Glomerular visceral epithelial cell (primary cell): ENCODE data around the gene DYSF.

Experiments used
- DNase-seq: peaks from one replicate; pipeline ENCODE4 v3.0.0-alpha.2; 2016; ENCODE audit errors: extremely low spot score

DYSF gene

DNA sequence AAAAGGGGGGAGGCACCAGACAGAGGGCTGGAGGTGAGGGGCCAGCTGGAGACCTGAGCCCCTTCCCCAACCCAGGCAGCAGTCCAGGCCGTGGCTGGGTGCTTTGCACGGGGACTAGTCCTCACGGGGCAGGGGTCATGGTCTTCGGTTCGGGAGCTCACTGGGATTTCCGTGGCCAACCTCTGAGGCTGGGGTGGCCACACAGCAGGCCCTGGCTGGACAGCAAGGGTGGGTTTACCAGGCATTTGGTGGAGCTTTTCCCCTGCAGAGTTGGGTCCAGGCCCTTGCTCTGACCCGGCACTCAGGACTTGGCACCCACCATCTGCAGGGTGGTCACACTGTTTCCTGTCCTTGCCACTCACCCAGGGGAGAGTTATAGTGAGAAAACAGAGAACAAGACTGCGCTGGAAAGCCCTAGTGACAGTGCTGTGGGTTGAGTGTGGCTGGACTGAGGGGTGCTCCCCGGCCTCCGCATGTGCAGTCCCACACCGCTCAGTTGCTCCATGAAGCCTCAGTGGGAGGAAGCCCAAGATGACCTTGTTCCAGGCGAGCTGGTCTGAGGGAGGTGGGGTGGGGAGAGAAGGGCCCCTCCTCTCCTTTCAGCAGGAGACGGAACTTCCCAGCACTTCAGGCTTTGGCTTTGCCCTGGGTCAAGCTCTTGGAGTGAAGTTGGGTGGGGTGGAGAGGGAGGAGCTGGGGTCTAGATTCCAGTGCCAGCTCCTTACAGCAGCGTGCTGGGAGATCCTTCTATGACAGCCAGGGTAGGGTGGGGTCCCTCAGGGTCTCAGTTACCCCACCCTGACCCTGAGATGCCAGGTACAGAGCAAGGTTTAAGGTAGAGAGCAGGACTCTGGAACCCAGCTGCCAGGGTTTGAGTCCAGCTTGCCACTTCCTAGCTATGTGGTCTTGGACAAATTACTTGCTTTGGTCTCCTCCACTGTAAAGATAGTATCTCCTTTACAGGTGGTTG is 219.8 kb downstream of the DYSF start:
- no peak for DNase-seq

DNA sequence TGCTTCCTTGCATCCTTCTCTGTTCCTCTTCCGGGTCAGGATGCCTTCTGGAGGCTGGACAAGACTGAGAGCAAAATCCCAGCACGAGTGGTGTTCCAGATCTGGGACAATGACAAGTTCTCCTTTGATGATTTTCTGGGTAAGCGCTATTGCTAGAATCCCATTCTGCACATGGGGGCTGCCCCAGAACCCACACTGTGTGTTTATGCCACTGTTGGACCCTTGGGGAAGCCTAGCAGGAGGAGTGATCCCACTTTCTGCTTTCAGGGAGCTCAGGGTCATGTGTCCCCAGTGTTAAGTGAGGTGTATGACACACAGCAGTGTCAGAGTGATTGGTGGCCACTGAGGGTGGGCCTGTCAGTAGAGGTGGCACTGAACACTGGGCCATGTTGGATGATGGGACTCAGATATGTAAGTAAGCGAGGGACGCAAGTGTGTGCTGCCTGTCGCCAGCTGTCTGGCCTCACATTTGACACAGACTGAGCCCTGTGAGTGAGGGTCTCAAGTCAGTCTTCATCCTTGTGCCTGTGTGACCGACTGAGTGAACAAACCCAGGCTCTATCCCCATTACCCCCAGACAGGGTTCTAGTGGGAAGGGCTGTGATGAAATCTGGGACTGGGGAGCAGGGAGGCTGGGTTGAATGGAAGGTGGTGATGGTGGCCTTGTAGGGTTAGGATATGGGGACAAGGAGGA is 220.9 kb downstream of the DYSF start:
- DNase-seq: no peak

DNA sequence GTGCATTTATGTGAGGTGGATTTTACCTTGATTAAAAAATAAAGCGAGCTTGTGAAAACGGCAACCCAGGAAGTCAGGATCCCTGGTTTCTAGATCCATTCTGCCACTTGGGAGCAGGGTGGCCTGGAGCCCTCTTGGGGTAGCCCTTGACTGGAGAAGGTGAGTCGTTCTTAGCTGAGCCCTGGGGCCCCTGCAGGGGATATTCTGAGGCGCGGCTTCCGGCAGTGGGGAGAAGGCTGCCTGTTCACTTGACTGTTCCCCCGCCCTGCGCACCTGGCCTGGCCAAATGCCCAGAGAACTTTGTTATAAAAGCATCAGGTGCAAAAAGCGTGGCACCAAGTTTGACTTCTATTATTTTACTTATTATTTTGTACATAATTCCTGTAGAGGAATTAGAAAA is 221.9 kb downstream of the DYSF start:
- DNase-seq: no peak

DNA sequence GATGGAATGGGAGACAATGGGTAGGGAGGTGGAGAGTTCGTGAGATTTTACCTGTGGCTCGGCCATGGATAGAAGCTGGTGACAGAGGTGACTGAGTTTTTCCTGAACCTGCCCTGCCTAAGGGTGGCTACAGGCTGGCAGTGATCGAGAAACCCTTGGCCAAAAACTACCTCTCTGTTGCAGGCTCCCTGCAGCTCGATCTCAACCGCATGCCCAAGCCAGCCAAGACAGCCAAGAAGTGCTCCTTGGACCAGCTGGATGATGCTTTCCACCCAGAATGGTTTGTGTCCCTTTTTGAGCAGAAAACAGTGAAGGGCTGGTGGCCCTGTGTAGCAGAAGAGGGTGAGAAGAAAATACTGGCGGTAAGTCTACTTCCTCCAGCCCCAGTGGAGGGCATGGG is 225.5 kb downstream of the DYSF start:
- no peak for DNase-seq

DNA sequence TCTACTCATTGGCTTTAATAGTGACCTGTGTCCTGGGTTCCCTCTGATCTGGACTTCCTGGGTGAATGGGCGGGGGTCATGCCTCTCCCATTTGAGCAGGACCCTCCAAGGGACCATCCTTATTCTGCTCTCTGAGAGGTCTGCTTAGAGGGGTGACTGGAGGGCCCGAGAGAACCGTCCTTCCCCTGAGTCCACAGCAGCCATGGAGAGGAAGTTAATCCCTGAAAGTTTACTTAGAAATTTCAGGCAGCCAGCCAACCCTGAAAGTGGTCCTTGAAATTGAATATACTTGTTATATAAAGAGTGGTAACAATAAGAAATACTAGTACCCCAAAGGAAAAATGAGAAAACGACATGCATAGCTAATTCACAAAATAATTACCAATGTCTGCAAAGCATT is 226.1 kb downstream of the DYSF start:
- no peak for DNase-seq

DNA sequence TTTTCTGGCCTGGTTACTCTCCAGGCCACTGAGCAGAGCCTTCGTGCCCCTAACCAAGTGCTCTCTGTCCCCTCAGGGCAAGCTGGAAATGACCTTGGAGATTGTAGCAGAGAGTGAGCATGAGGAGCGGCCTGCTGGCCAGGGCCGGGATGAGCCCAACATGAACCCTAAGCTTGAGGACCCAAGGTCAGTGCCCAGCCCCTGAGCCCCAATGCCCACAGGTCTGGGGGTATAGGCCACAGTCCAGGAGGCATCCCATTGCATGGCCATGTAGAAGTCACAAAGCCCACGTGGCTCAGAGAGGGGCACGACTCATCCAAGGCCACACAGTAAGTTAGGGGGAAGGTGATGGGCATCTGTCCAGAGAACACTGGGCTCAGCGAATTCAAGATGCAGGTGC is 227.6 kb downstream of the DYSF start:
- DNase-seq: no peak

DNA sequence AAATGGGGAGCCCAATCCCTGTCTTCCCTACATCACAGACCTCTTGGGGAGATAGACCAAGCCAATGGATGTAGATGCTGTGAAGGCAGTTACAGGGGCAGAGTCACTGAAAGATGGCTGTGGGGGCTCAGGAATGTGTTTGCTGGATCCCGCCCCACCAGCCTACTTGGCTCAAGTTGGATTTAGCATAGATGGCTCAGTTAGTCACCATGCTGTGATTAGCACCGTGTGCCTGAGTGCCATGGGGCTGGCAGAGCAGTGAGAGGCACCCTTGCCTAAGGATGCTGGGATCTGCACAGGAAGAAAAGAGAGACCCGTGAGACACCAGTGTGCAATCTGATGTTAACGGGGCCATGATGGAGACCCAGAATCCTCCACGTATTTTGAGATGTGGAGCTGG is 228.3 kb downstream of the DYSF start:
- no peak for DNase-seq

DNA sequence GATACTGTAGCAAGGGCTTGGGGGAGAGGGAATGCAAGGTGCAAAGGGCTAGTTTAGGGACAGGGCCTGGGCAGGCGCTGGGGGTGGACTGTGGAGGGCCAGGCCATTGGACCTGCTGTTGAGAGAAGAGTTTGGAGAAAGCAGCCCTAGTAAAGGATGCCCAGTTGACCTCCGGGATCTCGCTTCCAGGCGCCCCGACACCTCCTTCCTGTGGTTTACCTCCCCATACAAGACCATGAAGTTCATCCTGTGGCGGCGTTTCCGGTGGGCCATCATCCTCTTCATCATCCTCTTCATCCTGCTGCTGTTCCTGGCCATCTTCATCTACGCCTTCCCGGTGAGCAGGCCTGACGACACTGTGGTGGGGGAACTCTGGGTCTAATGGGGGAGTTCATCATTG is 229.0 kb downstream of the DYSF start:
- no peak for DNase-seq

DNA sequence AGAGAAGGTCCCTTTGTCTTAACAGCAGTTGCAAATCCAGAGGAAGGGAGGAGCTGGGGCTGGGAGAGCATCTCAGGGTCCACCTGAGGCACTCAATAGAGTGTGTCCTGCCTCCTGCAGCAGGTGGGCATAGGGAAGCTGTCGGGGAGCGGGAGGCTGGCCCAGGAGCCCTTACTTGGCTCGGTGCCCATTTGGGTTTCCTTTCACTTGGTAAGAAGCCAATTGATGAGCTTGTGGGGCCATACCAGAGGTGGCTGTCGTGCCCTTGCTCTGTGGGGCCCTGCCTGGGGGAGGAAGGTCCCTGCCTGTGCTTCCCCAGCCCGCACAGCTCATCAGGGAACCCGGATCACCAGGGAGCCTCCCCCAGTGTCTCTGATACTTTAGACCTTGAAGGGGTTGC is 229.7 kb downstream of the DYSF start:
- DNase-seq: no peak

DNA sequence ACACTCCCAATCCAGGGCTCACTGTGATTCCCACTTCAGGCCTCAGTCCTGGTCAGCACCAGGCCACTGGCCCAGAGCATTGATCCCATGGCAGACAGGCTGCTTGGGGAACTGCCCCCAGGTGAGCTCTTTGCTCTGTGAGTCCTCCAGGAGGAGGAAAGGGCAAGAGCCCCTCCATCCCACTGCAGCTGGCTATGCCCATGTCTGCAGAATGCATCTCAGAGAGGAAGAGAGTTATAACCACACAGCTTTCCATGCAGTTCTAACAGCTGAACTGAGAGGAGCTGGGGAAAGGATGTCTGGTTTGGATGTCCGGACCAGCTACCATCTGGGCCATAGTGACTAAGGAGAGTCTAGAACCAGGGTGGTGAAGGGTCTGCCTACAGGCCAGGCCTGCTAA is 230.3 kb downstream of the DYSF start:
- DNase-seq: no peak

DNA sequence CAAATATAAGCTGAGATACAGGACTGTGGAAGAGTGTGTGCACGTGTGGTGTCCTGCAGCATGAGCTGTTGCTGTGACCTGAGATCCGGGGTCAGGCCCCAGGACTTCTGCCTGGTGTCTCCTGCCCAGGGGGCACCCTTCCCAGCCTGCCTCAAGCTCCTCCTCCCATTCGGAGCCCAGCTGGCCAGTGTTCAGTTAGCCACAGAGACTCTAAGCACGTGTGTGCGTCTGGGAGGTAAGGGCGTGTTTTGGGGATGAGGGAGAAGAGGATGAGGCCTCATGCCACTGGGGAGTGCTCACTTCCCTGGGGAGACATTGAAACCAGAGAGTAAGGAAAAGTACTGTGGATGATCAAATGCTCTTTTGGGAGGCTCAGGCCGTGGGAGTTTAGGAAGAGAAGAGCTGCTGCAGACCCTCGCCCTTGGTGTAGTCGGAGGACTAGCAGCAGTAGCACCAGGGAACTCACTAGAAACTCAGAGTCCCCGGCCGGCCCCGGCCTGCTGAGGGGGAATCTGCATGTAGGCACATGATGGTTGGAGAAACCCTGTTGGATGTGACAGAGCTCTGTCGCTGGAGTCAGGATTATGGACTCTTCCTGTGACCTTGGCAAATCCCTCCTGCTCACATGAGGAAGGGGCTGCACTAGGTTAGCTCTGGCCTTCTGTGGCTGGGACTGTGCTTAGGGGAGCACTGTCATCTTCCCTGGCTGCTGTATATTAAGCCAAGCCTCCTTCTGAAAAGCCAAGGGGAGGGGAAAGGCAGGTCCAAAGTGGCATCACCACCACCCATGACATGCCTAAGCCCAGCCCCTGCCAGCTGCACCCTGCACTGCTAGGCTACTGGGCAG is 231.1 kb downstream of the DYSF start:
- no peak for DNase-seq

DNA sequence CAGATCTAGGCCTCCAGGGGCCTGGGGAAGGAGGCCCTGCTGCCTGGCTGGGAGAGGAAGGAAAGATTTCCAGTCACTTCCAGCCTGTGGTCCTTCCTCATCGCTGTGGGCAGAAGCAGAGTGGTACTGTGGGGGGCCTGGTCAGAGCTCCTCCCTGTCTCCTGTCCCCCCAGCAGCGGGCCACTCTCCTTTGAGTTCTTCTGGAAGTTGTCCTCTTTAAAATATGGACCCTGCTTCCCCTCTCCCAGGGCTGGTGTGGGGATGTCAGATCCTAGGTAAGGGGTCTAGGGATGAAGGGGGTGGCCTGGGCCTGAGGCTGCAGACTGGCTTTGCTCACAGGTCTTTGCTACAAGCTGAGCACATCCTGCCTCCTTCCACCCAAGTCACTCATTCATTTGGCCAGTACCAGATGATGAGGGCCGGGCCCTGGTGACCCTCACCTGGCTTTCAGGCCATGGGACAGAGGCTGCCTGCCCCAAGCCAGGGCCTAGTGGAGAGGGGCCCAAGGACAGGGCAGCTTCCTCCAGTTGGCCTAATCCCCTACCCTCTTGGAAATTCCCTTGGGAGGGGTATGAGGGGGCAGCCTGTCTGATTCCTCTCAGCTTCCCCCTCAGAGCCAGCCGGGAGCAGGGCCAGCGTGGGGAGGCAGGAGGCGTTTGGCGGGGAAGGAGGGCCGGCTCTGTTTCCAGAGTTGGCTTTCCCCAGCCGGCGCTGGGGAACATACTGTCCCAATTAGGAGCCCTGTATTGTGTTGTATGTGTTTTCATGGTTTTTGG is 231.9 kb downstream of the DYSF start:
- no peak for DNase-seq

DNA sequence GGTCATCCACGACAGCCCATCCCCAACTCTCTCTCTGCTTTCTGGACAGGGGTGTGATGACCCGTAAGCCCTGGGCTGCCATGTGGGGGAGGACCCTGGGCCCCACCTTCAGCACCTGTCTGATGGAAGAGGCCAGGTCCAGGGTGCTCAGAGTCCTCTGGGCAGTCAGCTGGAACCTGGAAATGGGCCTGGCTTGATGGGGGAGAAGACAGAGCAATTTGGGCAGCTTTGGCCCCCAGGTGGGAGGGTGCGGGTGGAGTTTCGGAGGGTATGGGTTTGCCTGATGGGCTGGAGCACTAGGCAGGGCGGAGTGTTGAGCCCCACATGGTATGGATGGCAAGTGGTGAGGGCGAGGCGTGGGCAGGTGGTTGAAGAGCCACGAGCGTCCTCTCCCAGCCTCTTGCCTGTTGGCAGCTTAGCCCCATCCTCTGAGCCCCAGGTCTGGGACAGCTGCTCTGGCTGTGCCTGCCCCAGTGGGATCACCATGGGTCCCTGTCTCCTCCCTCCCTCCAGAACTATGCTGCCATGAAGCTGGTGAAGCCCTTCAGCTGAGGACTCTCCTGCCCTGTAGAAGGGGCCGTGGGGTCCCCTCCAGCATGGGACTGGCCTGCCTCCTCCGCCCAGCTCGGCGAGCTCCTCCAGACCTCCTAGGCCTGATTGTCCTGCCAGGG is 232.7 kb downstream of the DYSF start:
- no peak for DNase-seq

DNA sequence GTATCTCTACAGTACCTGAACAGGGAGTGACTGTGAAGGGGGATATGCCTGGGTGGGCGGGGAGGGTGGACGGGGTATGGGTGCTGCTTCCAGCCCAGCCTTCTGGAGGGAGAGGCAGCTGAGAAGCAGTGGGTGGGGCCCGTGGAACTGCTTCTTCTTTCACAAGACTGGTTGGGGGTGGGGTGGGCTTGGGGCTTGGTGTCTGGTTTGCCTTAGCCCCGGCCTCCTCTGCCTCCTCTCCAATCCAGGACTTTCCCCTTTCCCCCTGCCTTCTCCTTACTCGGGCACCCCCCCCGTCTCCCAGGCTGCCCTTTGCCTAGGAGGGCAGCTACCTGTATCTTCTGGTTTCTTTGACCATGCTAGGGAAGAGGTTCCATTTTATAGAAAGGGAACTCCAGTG is 233.4 kb downstream of the DYSF start:
- no peak for DNase-seq

DNA sequence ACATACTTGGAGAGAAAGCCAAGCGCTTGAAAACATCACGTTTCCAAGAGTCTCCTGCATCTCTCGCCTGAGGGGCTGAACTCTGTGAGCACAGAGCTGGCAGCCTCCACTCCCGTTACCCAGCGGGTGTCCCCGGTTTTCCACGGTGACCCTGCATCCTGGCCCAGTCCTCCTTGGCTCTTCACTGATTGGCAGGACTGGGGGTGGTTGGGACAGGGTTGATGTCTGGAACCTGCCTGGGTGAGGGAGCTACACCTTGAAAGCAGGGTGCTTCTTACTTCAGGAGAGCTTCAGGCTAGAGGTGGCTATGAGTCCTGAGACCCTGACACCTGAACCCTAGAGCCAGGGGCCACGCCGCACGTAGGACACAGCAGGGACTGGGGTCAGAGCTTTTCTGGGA is 234.1 kb downstream of the DYSF start:
- DNase-seq: no peak

DNA sequence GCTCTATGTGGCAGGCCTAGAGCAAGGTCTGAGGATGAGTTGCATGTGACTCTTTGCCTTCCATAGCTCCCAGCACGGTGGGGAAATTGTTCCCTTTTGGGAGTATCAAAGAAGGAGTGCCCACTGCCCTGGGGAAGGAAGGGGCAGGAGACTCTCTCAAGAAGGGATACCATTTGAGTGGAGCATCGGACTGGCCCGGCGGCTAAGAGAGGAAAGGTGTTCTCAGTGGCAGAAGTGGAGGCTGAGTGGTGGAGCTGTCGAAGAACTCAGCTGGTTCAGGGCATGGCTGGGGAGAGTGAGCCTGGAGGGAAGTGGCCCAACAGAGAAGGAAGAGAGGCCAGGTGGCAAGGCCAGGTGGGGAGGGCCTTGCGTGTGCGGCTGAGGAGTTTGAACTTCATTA is 235.2 kb downstream of the DYSF start:
- no peak for DNase-seq

DNA sequence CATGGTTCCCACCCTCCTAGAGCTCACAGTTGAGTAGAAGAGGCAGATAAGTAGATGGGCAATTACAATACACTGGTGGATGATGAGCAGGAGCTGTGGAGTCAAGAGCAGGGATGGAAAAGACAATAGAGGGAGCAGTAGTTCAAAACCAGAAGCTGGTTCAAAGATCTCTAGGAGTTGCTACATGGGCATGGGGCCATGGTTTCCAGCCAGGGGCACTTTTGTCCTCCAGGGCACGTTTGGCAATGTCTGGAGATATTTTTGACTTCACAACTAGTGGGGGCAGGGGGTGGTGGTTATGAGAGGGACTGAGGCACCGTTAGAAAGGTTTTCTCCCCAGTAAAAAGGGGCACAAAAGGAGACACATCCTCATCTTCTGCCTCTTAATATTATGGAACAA is 236.0 kb downstream of the DYSF start:
- DNase-seq: no peak

DNA sequence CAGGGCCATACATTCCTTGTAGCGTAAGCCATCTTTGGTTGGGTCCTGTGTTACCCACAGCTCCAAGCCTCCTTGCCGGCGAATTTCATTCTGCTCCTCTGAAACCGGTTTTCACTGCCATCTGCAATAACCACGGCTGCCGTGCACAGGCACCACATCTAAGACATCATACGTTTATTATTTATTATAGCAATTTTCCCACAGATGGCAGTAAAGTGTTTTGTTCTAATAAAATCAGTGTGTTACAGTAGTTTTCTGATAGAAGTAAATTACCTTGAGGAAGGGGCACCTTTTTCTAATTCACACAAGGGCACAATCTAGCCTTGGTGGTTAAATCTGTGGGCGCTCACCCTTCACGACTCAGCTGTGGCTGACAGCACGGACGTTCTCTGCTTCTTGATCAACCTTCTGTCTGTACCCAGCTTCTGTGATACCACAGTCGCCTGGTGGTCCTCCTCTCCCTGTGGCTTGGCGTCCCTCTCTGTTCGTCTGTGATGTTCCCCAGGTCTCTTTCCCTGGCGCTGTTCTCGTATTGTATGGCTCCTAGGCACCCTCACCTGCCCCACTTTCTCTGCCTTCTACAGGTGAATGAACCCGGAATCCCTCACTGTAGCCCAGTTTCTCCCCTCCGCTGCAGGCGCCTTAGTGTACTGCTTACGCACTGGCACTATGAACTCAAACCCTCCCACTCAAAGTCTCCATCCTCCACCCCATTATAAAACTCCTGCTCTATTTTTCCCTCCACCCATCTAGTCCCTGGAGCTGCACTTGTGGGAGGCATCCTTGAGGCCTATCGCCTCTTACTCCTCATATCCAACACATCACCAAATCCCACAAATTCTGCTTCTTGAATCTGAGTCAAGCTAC is 236.8 kb downstream of the DYSF start:
- no peak for DNase-seq

DNA sequence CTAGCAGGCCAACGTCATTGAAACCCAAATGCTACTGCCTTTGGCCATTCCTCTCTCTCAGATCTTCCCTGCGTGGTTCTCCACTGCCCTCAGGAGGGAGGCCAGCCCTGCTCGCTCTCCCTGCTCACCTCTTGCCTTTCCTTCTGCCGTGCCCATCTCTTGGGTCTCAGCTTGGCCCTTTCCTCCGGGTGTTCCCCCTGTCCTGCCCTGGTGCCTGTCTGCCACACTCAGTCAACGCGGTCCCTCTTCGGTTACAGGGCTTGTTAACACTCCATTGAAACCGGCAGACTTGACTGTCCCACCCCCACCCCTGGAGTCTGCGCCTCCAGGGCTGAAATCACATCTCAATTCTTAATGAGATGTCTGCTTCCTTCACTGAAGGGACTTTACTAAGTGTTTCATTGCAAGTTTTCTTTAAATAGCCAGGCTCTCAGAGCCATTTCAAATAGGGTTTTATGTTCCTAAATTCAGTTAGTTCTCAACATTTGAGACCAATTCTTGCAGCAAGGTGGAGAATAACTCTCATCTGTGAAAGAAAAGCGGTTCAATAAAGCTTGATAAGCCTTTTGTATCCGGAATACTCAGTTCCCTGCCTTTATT is 237.6 kb downstream of the DYSF start:
- no peak for DNase-seq
